NB4 (cell line): ENCODE data around the gene MBIP.

Experiments
- POLR2A ChIP-seq: IDR thresholded peaks from 2 replicates; pipeline ENCODE4 v1.6.1; 2011; ENCODE audit warnings: mild to moderate bottlenecking; ENCODE audit not compliant: insufficient read length; ENCODE audit errors: extremely low read depth
- TF ChIP-seq, protein P1 (sequence below): IDR thresholded peaks from one replicate; pipeline ENCODE4 v1.5.1; 2012; ENCODE audit warnings: low read depth, low read length

DNA sequence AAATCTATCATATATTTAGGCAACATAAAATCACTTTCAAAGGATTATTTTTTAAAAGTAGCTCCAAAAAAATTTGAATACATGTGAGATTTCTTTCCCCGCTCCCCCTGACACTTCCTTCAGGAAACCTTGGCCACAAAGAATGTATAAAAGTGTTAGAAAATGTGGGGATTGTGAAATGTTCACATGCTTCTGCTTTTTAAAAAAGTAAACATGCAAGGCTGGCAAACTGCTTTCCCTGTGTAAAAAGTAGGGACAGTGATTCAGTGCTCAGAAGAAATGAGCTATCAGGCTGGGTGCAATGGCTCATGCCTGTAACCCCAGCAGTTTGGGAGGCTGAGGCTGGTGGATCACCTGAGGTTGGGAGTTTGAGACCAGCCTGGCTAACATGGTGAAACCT, 26.6 kb downstream of the MBIP start:
- TF ChIP-seq, protein P1, sequence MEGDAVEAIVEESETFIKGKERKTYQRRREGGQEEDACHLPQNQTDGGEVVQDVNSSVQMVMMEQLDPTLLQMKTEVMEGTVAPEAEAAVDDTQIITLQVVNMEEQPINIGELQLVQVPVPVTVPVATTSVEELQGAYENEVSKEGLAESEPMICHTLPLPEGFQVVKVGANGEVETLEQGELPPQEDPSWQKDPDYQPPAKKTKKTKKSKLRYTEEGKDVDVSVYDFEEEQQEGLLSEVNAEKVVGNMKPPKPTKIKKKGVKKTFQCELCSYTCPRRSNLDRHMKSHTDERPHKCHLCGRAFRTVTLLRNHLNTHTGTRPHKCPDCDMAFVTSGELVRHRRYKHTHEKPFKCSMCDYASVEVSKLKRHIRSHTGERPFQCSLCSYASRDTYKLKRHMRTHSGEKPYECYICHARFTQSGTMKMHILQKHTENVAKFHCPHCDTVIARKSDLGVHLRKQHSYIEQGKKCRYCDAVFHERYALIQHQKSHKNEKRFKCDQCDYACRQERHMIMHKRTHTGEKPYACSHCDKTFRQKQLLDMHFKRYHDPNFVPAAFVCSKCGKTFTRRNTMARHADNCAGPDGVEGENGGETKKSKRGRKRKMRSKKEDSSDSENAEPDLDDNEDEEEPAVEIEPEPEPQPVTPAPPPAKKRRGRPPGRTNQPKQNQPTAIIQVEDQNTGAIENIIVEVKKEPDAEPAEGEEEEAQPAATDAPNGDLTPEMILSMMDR: no peak
- no peak for TF ChIP-seq POLR2A
